ENCODE measurements around the gene BCL11A. TPM values are rescaled to one million over a fixed set of nuclear protein-coding genes. Genes with fewer than 3 reads are reported as not detected.

BCL11A gene
- total RNA-seq, 3 donors from 2014 or later (not counting 1 experiment from before 2014, with no cell fraction given) = 2.6 to 3.5 (median 3.0) TPM

- Mint-ChIP-seq H3K27ac (no peak overlapping the region), H3K9me3 (no peaks in the 10 kb centered on the region), H3K36me3 (no peaks in the 10 kb centered on the region), H3K4me1 (peaks cover 10 to 21% of the 10 kb centered on the region in 2 donors), H3K4me3 (no peak overlapping the region), H3K27me3 (ENCODE audit: low read depth in 2 of 2) (peaks cover 8 to 10% of the 10 kb centered on the region in 2 donors)
- no peak for TF ChIP-seq CTCF (IDR thresholded peaks at IDR 0.05)
- H3K4me1 ChIP-seq (ENCODE audit: control insufficient read depth, insufficient read depth, low read length) = peaks cover 25% of the 10 kb centered on the region
- no peaks in the 10 kb centered on the region for H3K36me3 ChIP-seq (ENCODE audit: control insufficient read depth, insufficient read depth, low read length)
- H3K9me3 ChIP-seq (ENCODE audit: control insufficient read depth, insufficient read depth, low read length) = no peaks in the 10 kb centered on the region
- H3K4me3 ChIP-seq (ENCODE audit: low read length) = no peak overlapping the region
- no peak overlapping the region for H3K27ac ChIP-seq (ENCODE audit: low read length)
- WGBS (ENCODE audit: insufficient coverage) = 85% methylated on average over 7 of the region's 7 CpGs
- no peaks in the 10 kb centered on the region for H3K27me3 ChIP-seq (ENCODE audit: control insufficient read depth, insufficient read depth, low read length)
- intact Hi-C loops (cut with micrococcal nuclease) = no loop called here
- DNase-seq (no peak), ATAC-seq (no peak)
These were observed 116.3 kb downstream of the BCL11A start for GRCh38 chr2:60437080-60437696.

- Histone ChIP-seq H3K27me3 (ENCODE audit: control insufficient read depth, insufficient read depth, low read length) (no peaks in the 10 kb centered on the region), H3K9me3 (ENCODE audit: control insufficient read depth, insufficient read depth, low read length) (no peaks in the 10 kb centered on the region), H3K4me1 (ENCODE audit: control insufficient read depth, insufficient read depth, low read length) (no peaks in the 10 kb centered on the region), H3K27ac (ENCODE audit: low read length) (no peak overlapping the region), H3K4me3 (ENCODE audit: low read length) (no peak overlapping the region), H3K36me3 (ENCODE audit: control insufficient read depth, insufficient read depth, low read length) (no peaks in the 10 kb centered on the region)
- ATAC-seq (no peak), DNase-seq (no peak)
- H3K36me3 Mint-ChIP-seq = no peaks in the 10 kb centered on the region
- no peak for TF ChIP-seq CTCF (IDR thresholded peaks at IDR 0.05)
- intact Hi-C loops (cut with micrococcal nuclease) = no loop called here
- H3K27ac Mint-ChIP-seq = no peak overlapping the region
- no peak overlapping the region for H3K4me3 Mint-ChIP-seq
- H3K9me3 Mint-ChIP-seq = no peaks in the 10 kb centered on the region
- WGBS (ENCODE audit: insufficient coverage) = 72% methylated on average over 5 of the region's 5 CpGs
- H3K27me3 Mint-ChIP-seq (ENCODE audit: low read depth in 2 of 2) = peaks cover 6 to 8% of the 10 kb centered on the region in 2 donors
- no peaks in the 10 kb centered on the region for H3K4me1 Mint-ChIP-seq
These were observed 120.3 kb downstream of the BCL11A start for GRCh38 chr2:60433018-60433596.

- no peak overlapping the region for H3K27ac ChIP-seq (ENCODE audit: low read length)
- no peaks in the 10 kb centered on the region for H3K36me3 Mint-ChIP-seq
- H3K4me1 ChIP-seq (ENCODE audit: control insufficient read depth, insufficient read depth, low read length) = no peaks in the 10 kb centered on the region
- H3K4me1 Mint-ChIP-seq = no peaks in the 10 kb centered on the region
- DNase-seq (no peak), ATAC-seq (no peak)
- TF ChIP-seq CTCF (IDR thresholded peaks at IDR 0.05) = no peak
- H3K4me3 ChIP-seq (ENCODE audit: low read length) = no peak overlapping the region
- peaks cover 3 to 8% of the 10 kb centered on the region in 2 donors for H3K27me3 Mint-ChIP-seq (ENCODE audit: low read depth in 2 of 2)
- no peak overlapping the region for H3K4me3 Mint-ChIP-seq
- no peak overlapping the region for H3K27ac Mint-ChIP-seq
- H3K9me3 Mint-ChIP-seq = no peaks in the 10 kb centered on the region
- H3K36me3 ChIP-seq (ENCODE audit: control insufficient read depth, insufficient read depth, low read length) = no peaks in the 10 kb centered on the region
- no peaks in the 10 kb centered on the region for H3K27me3 ChIP-seq (ENCODE audit: control insufficient read depth, insufficient read depth, low read length)
- H3K9me3 ChIP-seq (ENCODE audit: control insufficient read depth, insufficient read depth, low read length) = no peaks in the 10 kb centered on the region
- intact Hi-C loops (cut with micrococcal nuclease) = no loop called here
- 87% methylated on average over 8 of the region's 8 CpGs for WGBS (ENCODE audit: insufficient coverage)
These were observed 121.3 kb downstream of the BCL11A start for GRCh38 chr2:60432035-60432601.
